ENCODE results near the gene AXIN1. TPM values are rescaled to one million over a fixed set of nuclear protein-coding genes. Genes with fewer than 3 reads are reported as not detected.
"Not testable (repeated sequence)": the region's sequence is repeated elsewhere in the genome, so short reads cannot be mapped to it uniquely, and the experiment has no call there.

AXIN1 gene
- total RNA-seq: 10 to 100 TPM; 32.8 to 38.4 TPM
- long read RNA-seq, partial matches to known transcripts: 11 of 19 reads
- long read RNA-seq, other reads (novel, unspliced or antisense): 6 of 19 reads

DNA sequence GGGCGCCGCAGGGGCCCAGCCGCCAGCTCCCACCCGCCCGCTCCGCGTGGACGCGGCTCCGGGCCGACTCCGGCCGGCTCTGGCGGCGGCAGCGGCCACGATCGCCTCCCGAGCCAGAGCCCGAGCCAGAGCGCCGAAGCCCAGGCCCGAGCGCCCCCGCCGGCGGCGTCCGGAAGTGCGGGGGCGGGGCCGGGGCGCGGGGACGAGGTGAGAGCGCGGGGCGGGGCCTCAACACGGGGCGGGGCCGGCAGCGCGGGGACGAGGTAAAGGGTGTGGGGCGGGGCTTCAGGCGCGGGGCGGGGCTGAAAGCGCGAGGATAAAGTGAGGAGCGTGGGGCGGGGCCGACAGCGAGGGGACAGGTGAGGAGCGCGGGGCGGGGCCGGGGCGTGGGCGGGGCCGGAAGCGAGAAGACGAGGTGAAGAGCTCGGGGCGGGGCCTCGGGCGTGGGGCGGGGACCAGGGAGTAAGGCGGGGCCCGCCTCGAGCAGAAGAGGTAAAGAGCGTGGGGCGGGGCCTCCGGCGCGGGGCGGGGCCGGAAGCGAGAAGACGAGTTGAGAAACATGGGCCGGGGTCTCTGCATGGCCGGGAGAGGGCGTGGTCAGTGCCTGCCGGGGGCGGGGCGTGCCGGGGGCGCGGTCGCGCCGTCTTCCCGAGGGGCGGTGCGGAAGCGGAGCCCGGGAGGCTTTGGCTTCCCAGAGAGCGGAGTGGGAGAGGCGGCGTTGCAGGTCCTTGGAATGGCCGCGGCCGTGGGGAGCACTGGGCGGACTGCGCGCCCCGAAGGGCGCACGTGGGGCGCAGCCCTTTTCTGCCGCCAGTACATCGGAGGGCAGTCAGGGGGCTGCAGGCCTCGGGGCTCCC is at the start of gene AXIN1:
Gene AXIN1 (minus strand): TSS at position 177 of the 857 bp plus-strand sequence. CDS start 5,698 bp downstream, outside the sequence.
- ATAC-seq (peak; percentile 88), DNase-seq (peak; percentile 100)
- intact Hi-C loops (cut with DNase I, micrococcal nuclease): no loop called here

- DNase-seq (peak; percentile 92 to 99), ATAC-seq (peak; percentile 87)
- intact Hi-C loops (cut with DNase I, micrococcal nuclease): no loop called here
These were observed 49.2 kb upstream of the AXIN1 start, which contains the start of gene DECR2 for GRCh38 chr16:401468-402348. Gene DECR2 (plus strand): TSS chr16:401885. CDS start chr16:401964, 79 bp downstream.

DNA sequence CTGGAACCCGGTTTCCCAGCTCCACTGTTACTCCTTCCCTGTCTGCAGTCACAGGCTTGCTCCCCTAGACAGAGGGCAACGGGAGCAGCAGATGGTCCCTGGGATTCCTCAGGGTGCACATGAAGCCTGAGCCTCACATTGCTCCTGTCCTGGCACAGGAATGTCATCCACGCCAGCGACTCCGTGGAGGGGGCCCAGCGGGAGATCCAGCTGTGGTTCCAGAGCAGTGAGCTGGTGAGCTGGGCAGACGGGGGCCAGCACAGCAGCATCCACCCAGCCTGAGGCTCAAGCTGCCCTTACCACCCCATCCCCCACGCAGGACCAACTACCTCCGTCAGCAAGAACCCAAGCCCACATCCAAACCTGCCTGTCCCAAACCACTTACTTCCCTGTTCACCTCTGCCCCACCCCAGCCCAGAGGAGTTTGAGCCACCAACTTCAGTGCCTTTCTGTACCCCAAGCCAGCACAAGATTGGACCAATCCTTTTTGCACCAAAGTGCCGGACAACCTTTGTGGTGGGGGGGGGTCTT is 47.6 kb upstream of the AXIN1 start:
- no peak for DNase-seq
- no peak for ATAC-seq
- intact Hi-C loops (cut with DNase I, micrococcal nuclease): no loop called here

DNA sequence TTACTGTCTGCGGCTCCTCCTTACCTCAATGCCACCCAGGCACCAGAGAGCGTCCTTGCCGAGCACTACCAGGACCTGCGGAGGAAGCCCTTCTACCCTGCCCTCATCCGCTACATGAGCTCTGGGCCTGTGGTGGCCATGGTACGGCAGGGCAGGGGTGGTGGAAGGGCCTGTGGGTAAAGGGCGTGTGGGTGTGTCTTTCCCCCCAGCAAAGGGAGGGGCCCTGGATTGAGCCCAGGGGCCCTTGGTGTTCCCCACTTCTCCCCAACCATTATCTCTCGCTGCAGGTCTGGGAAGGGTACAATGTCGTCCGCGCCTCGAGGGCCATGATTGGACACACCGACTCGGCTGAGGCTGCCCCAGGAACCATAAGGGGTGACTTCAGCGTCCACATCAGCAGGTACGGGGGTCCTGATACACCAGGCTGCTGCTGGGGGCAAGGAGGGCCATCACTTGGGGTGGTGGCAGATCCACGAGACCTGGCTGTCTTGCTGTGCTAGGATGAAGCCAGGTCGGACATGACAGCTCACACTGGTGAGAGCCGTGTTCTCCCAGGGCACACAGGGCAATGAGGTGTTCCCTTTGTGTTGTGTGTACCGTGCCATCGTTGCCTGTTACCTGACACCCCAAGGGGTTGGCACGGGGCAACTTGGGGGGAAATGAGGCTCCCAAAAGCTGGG is 47.0 kb upstream of the AXIN1 start:
- intact Hi-C loops (cut with DNase I, micrococcal nuclease): no loop called here
- ATAC-seq: no peak
- DNase-seq: no peak

DNA sequence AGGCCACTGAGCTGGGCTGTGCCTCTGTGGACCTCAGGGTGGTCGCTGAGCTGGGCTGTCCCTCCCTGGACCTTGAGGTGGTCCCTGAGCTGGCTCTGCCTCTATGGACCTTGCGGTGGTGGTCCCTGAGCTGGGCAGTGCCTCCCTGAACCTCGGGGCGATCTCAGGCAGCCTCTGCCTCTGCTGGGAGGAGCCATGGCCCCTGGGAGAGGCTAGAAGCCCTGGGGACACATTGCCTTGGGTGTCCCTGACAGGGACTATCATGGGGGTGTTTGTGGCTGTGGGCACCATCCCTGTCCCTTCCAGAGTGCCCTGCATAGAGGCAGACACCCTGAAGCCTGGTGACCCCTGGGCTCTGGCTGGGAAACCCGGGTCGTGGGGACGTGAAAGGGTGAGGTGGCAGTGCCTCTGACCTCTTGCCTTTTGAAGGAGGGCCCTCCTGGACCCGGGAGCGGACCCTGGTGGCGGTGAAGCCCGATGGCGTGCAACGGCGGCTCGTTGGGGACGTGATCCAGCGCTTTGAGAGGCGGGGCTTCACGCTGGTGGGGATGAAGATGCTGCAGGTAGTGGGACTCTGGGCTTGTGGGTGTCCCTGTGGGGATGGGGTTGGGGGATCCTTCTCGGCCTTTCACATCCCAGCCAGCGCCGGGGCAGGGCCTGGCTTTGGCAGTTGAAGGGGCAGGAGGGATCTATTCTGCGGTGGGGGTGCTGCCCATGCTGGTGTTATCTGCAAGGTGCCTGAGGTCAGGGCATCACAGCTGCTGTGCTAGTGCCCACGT is 46.2 kb upstream of the AXIN1 start:
- DNase-seq: no peak
- intact Hi-C loops (cut with DNase I, micrococcal nuclease): no loop called here
- ATAC-seq: no peak

DNA sequence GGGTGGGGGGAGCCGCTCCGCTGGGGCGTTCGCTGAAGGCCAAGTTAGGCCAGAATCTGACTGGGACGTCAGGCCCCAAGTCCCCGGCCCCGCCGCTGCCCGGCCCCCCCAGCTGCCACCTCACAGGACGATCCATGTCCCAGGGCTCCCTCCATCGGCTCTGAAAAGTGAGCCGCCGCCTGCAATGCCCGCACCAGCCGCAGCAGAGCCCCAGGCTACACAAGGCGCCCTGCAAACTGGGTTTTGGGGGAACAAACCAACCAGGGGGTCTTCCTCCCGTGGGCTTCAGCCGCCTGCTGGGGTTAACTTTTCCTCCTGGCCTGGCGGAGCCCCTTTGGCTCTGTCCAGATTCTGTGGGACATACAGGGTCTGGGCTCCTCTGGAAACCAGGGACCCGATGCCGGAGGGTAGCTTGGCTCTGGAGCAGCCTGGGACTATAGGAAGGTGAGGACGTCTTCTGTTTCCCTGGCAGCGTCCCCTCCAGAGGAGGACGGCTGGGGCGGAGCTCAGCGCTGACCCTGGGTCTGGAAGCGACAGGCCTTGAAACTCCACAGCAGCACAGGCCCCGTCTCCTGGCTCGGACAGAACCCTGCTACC is 45.3 kb upstream of the AXIN1 start:
- intact Hi-C loops (cut with DNase I, micrococcal nuclease): no loop called here
- peak; percentile 25 for ATAC-seq
- DNase-seq: peak; percentile 79 to 86

- DNase-seq (no peak), ATAC-seq (no peak)
- intact Hi-C loops (cut with DNase I, micrococcal nuclease): no loop called here
These were observed 44.7 kb upstream of the AXIN1 start, which contains the start of gene NME4 for GRCh38 chr16:397135-397661. Gene NME4 (plus strand): TSS chr16:397199. CDS start chr16:397223, 24 bp downstream.

DNA sequence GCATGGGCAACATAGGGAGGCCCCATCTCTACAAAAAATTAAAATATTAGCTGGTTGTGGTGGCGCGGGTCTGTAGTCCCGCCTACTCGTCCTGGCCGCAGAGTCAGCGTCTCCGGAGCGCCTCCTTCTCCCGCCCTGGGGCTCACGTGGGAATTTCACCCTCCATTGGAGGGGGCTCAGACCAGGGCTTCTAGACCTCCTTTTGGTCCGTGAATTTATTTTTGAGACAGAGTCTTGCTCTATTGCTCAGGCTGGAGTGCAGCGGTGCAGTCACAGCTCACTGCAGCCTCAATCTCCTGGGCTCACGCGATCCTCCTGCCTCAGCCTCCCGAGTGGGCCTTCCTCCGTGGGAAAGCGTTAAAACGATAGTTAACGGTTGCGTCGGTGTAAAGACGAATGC is 44.1 kb upstream of the AXIN1 start:
- ATAC-seq: no peak
- peak in 1 of 2 donors; percentile 49 for DNase-seq
- intact Hi-C loops (cut with DNase I, micrococcal nuclease): no loop called here

DNA sequence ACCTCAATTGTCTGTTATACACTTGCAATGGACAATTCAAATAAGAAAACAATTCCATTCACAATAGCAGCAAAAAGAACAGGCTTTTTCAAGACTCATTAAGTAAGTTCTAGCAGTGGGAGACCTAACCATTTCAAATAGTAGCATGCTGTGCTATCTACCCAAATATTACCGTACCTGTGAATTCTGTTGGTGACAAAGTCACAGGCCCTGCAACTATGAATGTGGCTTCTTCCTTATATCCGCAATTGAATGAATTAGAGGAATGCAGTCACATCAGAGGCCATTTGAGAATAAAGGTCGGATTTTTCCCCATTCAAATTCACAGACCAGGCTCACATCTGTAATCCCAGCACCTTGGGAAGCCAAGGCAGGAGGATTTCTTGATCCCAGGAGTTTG is 43.7 kb upstream of the AXIN1 start:
- intact Hi-C loops (cut with DNase I, micrococcal nuclease): no loop called here
- ATAC-seq (no peak), DNase-seq (no peak)

DNA sequence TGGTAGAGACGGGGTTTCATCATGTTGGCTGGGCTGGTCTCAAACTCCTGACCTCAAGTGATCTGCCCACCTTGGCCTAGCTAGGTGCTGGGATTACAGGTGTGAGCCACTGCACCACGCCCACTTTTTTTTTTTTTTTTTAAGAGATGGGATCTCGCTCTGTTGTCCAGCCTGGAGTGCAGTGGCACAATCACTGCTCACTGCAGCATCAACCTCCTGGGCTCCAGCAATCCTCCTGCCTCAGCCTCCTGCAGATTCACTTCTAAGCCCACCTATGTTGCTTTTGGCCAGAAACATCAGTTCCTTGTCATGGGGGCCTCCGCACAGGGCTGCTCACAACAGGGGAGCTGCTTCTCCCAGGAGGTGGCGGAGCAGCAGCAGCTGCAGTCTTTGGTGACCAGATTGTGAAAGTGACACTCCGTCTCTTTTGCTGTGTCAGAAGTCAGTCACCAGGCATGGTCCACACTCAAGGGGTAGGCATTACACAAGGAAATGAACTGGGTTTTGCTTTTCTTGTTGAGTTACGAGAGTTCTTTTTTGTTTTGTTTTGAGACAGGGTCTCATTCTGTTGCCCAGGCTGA is 40.0 kb upstream of the AXIN1 start:
- DNase-seq (no peak), ATAC-seq (no peak)
- intact Hi-C loops (cut with DNase I, micrococcal nuclease): no loop called here

GRCh38 chr16:391885-392335 is 39.4 kb upstream of the AXIN1 start:
- DNase-seq: peak in 1 of 2 donors; percentile 28
- ATAC-seq: peak; percentile 75
- intact Hi-C loops (cut with DNase I, micrococcal nuclease): no loop called here

- ATAC-seq (no peak), DNase-seq (no peak)
- intact Hi-C loops (cut with DNase I, micrococcal nuclease): no loop called here
These were observed 36.8 kb upstream of the AXIN1 start for GRCh38 chr16:389352-389751.

DNA sequence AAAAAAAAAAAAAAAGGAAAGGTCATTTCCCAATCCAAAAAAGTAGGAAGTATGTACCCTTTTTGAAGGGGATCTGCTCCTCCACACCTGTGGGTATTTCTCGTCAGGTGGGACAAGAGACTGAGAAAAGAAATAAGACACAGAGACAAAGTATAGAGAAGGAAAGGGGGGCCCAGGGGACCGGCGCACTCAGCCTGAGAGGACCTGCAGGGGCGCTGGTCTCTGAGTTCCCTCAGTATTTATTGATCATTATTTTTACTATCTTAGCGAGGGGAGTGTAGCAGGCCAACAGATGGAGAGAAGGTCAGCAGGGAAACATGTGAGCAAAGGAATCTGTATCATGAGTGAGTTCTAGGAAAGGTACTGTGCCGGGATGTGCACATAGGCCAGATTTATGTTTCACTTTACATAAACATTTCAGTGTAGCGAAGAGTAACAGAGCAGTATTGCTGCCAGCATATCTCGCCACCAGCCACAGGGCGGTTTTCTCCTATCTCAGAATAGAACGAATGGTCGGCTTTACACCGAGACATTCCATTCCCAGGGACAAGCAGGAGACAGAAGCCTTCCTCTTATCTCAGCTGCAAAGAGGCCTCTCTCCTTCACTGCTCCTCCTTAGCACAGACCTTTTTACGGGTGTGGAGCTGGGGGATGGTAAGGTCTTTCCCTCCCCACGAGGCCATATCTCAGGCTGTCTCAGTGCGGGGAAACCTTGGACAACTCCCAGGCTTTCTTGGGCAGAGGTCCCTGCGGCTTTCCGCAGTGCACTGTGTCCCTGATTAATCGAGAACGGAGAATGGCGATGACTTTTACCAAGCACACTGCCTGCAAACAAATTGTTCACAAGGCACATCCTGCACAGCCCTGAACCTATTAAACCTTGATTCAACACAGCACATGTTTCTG is 35.5 kb upstream of the AXIN1 start:
- ATAC-seq; intact Hi-C loops (cut with DNase I, micrococcal nuclease): not testable (repeated sequence)
- peak in 1 of 2 donors; percentile 30 for DNase-seq

GRCh38 chr16:386641-387156 is 34.2 kb upstream of the AXIN1 start:
- ATAC-seq (no peak), DNase-seq (no peak)
- intact Hi-C loops (cut with DNase I, micrococcal nuclease): no loop called here

DNA sequence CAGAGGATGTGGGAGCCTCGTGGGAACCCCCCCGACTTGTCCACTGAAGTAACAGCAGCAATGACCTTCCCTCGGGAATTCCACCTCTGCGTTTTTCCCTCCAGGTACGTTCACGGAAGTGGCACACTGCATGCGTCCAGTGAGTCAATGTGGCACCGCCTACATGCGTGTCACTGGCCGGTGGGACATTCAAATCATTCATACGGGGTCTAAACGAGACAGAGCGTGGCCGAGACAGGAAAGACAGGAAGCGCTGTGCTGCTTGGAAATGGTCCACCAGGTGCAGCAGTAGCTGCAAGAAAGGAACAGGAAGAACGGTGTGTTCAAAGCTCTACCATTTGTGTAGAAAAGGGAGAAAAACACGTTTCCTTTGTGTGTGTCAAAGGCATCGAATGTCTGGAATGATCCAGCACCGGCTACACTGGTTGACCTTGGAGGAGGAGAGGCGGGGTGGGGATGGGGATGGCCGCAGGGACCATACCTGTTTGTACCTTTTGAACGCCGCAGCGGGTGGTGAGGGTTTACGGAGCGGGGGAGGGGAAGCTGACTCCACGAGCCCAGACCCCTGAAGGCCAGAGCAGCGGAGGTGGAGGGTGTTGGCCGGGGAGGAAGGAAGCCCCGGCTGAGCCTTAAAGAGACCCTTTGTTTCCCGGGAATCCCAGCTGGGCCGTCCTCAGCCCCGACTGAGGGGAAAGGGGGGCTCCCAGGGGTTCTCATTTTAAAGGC is 31.0 kb upstream of the AXIN1 start:
- intact Hi-C loops (cut with DNase I, micrococcal nuclease): no loop called here

More for the DNA sequence above, 31.0 kb upstream of the AXIN1 start:
- DNase-seq: peak; percentile 78 to 88
- ATAC-seq: peak; percentile 54

Measured in left colon (tissue), 2 donors.